Esophagus muscularis mucosa (tissue), 4 donors: ENCODE data around the gene COMMD1. TPM values are rescaled to one million over a fixed set of nuclear protein-coding genes. Genes with fewer than 3 reads are reported as not detected.

Experiments used
- DNase-seq: peaks from one replicate; pipeline ENCODE4 v3.0.0-alpha.2; 2017; ENCODE audit errors: extremely low spot score
- H3K27ac ChIP-seq, 4 donors: fragments of 200-600 bp; sonication (generic); replicated peaks in 1 of 4; 1 replicate in 3 of 4; 2 replicates in 1 of 4; pipeline ENCODE4 v1.5.1; 2016 to 2019; ENCODE audit warnings: mild to moderate bottlenecking in 1 of 4
- H3K27me3 ChIP-seq, 4 donors: fragments of 200-600 bp; sonication (generic); one replicate each; pipeline versions ENCODE4 v1.5.1 to v1.6.0; 2016 to 2019
- H3K36me3 ChIP-seq, 4 donors: fragments of 200-600 bp; sonication (generic); one replicate each; pipeline ENCODE4 v1.5.1; 2016 to 2019
- H3K4me1 ChIP-seq, 4 donors: fragments of 200-600 bp; sonication (generic); one replicate each; pipeline ENCODE4 v1.5.1; 2016 to 2019
- H3K4me3 ChIP-seq, 4 donors: fragments of 200-600 bp; sonication (generic); 1 replicate in 2 of 4; 2 replicates in 2 of 4; pipeline ENCODE4 v1.5.1; 2016 to 2019; ENCODE audit warnings: mild to moderate bottlenecking in 4 of 4, moderate library complexity in 1 of 4
- H3K9me3 ChIP-seq, 4 donors: fragments of 200-600 bp; sonication (generic); 1 replicate in 3 of 4; 2 replicates in 1 of 4; pipeline ENCODE4 v1.5.1; 2016 to 2019
- EP300 ChIP-seq: sonication (generic); formaldehyde crosslinking; IDR thresholded peaks from one replicate; pipeline ENCODE4 v1.6.1; 2017; ENCODE audit warnings: antibody characterized with exemption
- POLR2A ChIP-seq: fragments of 450-650 bp; IDR thresholded peaks from one replicate; pipeline ENCODE4 v1.6.1; 2017; ENCODE audit warnings: antibody characterized with exemption, moderate library complexity, mild to moderate bottlenecking, low read depth
- POLR2AphosphoS5 ChIP-seq, 2 donors: sonication (generic); formaldehyde crosslinking; IDR thresholded peaks; one replicate each; pipeline ENCODE4 v1.6.1; 2017; ENCODE audit warnings: antibody characterized with exemption in 2 of 2
- WGBS: methylation state at CpG from one replicate; pipeline ENCODE4 v1.1.5; 2018; 5-methylcytosine and 5-hydroxymethylcytosine counted together
- intact Hi-C: fragments of 100-400 bp; cut with DNase I; formaldehyde crosslinking; loops from one replicate; pipeline ENCODE4 v1.15.1; 2023
- total RNA-seq, 4 donors: library from RNA; depleted of rRNA; stranded (reverse); fragments of >200 nt; gene quantifications; one replicate each; pipeline versions ENCODE4 v1.1.0 to v1.2.1, GENCODE V29; 2016
- TF ChIP-seq, protein P1 (sequence below), 3 experiments: fragments of 200-600 bp in 2 of 3; fragments of 450-650 bp in 1 of 3; sonication (generic) in 2 of 3; IDR thresholded peaks; one replicate each; pipeline ENCODE4 v1.5.1; 2017 to 2019; ENCODE audit warnings: antibody characterized with exemption in 3 of 3, mild to moderate bottlenecking in 2 of 3, moderate library complexity in 1 of 3

COMMD1 gene
- total RNA-seq, 4 donors from 2014 or later: 25.1 to 42.4 (median 37.2) TPM

DNA sequence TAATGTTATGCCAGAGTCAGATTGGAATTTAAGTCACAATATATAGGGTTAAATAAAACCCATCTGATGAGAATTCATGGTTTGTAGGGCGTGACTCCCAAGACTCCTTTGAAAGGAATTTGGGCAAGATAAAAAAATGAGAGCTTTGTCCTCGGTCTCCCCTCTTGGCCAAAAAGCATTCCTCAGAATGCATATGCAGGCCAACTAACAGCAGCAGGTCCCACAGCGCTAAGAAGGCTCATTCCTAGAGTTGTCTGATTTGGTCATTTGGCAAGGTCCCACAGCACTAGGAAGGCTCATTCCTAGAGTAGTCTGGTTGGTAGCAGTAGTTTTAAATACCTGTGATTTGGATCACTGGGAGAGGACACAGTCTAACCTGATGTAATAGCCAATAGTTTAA, 184.2 kb downstream of the COMMD1 start:
- H3K4me1 ChIP-seq: no peaks in the 10 kb centered on the region
- no peaks in the 10 kb centered on the region for H3K27me3 ChIP-seq
- no peak overlapping the region for H3K4me3 ChIP-seq
- no peaks in the 10 kb centered on the region for H3K9me3 ChIP-seq
- DNase-seq: no peak
- WGBS: 83% methylated on average over 3 of the region's 3 CpGs
- no peaks in the 10 kb centered on the region for H3K36me3 ChIP-seq
- TF ChIP-seq POLR2A (no peak), EP300 (no peak), POLR2AphosphoS5 (IDR thresholded peaks at IDR 0.05) (no peak)
- TF ChIP-seq, protein P1, sequence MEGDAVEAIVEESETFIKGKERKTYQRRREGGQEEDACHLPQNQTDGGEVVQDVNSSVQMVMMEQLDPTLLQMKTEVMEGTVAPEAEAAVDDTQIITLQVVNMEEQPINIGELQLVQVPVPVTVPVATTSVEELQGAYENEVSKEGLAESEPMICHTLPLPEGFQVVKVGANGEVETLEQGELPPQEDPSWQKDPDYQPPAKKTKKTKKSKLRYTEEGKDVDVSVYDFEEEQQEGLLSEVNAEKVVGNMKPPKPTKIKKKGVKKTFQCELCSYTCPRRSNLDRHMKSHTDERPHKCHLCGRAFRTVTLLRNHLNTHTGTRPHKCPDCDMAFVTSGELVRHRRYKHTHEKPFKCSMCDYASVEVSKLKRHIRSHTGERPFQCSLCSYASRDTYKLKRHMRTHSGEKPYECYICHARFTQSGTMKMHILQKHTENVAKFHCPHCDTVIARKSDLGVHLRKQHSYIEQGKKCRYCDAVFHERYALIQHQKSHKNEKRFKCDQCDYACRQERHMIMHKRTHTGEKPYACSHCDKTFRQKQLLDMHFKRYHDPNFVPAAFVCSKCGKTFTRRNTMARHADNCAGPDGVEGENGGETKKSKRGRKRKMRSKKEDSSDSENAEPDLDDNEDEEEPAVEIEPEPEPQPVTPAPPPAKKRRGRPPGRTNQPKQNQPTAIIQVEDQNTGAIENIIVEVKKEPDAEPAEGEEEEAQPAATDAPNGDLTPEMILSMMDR (IDR thresholded peaks at IDR 0.05): no peak
- H3K27ac ChIP-seq: no peak overlapping the region
- intact Hi-C loops: no loop called here

DNA sequence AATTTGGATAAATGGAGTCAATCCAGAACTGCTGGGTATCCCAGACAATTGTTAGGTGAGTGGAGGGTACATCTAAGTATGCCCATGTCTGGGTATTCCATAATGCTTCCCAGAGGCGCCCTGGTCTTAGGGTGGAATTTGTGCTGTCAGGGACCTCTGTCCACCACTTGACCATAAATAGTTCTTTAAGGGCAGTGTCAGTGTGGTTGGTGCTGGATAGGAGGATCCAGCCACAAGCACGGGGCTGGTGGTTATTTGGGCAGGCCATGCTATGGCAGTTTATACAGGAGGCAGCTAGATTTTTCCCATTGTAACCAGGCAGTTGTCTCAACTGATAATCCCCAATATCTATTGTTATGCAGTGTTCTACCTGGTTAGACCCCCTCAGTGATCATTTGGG, 186.0 kb downstream of the COMMD1 start:
- Histone ChIP-seq H3K9me3 (no peaks in the 10 kb centered on the region), H3K36me3 (no peaks in the 10 kb centered on the region), H3K27me3 (no peaks in the 10 kb centered on the region), H3K4me1 (no peaks in the 10 kb centered on the region), H3K4me3 (no peak overlapping the region), H3K27ac (no peak overlapping the region)
- DNase-seq: no peak
- WGBS: 90% methylated on average over 2 of the region's 2 CpGs
- no peak for TF ChIP-seq EP300
- TF ChIP-seq, protein P1 (IDR thresholded peaks at IDR 0.05): no peak
- intact Hi-C loops: no loop called here

DNA sequence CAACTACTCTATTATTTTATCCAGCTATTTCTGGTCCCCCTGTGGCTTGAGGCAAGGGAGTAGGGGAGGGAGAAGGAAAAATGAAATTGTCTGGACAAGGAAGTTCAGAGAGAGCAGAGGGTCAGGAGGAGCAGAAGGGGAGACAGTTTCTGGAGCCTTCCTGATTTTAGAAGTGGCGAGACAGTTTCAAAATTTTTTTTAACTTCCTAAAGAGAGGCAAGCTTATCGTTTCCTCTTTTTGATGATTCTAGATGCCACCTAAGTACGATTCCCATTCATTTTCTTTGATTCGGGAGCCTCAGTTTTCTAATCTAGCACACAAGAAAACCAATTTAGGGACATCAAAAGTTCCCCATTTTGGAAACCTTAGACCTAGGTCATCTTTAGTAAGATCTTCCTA, 193.6 kb downstream of the COMMD1 start:
- Histone ChIP-seq H3K4me1 (no peaks in the 10 kb centered on the region), H3K4me3 (no peak overlapping the region), H3K9me3 (no peaks in the 10 kb centered on the region), H3K36me3 (no peaks in the 10 kb centered on the region), H3K27ac (no peak overlapping the region), H3K27me3 (no peaks in the 10 kb centered on the region)
- TF ChIP-seq, protein P1 (IDR thresholded peaks at IDR 0.05): no peak
- TF ChIP-seq EP300: no peak
- no peak for TF ChIP-seq POLR2AphosphoS5 (IDR thresholded peaks at IDR 0.05)
- no peak for TF ChIP-seq POLR2A
- WGBS: 83% methylated on average over 4 of the region's 4 CpGs
- no peak for DNase-seq
- intact Hi-C loops: no loop called here

DNA sequence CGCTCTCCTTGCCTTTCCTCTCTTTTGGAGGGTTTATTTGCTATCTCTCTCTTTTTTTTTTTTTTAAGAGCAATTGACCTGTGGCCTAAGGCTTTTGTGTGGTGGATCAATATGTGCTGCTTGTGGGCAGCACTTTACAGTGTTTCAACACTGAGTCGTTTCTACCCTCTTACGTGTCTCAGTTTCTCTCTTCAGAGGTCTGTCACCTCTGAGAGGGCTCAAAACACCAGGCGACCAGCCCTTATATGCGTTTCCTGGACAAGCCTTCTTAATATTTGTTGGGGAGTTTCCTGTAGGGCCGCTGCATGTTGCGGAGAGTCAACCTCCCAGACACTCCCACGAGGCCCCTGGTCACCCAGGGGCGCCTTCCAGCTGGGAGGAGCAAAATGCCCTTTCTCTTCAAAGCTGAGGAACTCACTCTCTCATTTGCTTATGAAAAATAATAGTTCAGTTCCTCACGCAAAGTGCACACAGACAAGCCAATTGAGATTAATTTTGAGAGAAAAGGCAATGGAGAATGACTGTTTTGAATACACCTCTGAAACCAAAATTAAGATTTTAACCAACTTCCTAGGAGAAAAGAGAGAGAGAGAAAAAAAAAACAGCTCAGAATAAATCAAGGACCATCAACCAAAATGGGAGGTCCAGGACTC, 194.2 kb downstream of the COMMD1 start:
- TF ChIP-seq EP300 (no peak), POLR2A (no peak)
- no peaks in the 10 kb centered on the region for H3K9me3 ChIP-seq
- intact Hi-C loops: no loop called here
- no peak overlapping the region for H3K27ac ChIP-seq
- WGBS: 96% methylated on average over 10 of the region's 10 CpGs
- no peak for DNase-seq
- H3K27me3 ChIP-seq: no peaks in the 10 kb centered on the region
- H3K4me3 ChIP-seq: no peak overlapping the region
- H3K4me1 ChIP-seq: no peaks in the 10 kb centered on the region
- H3K36me3 ChIP-seq: no peaks in the 10 kb centered on the region

DNA sequence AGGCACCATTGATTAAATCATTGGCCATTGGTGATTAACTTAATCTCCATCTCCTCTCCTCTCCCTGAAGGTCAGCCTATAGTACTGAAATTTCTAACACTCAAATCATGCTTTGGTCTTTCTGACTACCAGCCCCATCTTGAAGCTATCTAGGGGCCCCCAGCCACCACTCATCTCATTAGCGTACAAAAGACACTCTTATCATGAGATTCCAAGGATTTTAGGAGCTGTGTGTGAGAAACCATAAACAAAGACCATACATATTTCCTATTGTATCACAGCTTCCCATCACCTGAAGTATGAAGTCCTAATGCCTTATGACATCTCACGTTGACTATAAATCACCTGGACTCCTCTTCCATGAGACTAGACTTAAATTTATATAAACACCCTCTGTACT, 196.4 kb downstream of the COMMD1 start:
- 95% methylated on average over 2 of the region's 2 CpGs for WGBS
- TF ChIP-seq POLR2AphosphoS5 (IDR thresholded peaks at IDR 0.05): no peak
- TF ChIP-seq POLR2A: no peak
- TF ChIP-seq EP300: no peak
- TF ChIP-seq, protein P1 (IDR thresholded peaks at IDR 0.05): no peak
- intact Hi-C loops: no loop called here
- H3K4me3 ChIP-seq: no peak overlapping the region
- no peaks in the 10 kb centered on the region for H3K36me3 ChIP-seq
- no peaks in the 10 kb centered on the region for H3K27me3 ChIP-seq
- H3K4me1 ChIP-seq: no peaks in the 10 kb centered on the region
- H3K9me3 ChIP-seq: no peaks in the 10 kb centered on the region
- no peak overlapping the region for H3K27ac ChIP-seq
- DNase-seq: no peak
